ENCODE data around the gene TPST1.
"Not testable (repeated sequence)": the region's sequence is repeated elsewhere in the genome, so short reads cannot be mapped to it uniquely, and the experiment has no call there.

TPST1 gene

DNA sequence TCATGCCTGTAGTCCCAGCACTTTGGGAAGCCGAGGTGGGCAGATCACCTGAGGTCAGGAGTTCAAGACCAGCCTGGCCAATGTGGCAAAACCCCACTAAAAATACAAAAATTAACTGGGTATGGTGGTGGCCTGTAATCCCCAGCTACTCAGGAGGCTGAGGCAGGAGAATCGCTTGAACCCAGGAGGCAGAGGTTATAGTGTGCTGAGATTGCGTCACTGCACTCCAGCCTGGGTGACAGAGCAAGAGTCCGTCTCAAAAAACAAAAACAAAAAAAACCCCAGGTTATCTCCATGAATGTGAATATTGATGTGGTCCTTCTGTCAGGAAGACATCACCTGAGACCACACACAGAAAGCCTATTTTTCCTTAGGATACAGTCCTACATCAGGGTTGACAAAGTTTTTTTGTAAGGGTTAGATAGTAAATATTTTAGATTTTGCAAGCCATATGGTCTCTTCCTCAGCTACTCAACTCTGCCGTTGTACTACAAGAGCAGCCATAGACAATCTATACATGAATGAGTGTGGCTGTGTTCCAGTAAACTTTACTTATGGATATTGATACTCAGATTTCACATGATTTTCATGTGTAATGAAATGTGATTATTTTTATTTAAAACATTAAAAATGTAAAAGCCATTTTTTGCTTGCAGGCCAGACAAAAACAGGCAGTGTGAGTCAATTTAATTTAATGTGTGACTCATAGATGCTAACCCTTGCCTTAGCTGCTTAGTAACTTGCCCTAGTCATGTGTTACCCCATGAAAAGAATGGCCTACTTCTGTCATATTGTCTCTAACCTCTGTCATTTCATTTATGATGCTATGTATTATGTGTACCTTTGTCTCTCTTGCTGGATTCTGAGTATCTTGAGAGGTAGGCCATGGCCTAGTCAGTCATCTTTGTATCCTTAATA is 78.1 kb downstream of the TPST1 start:
- no peak for DNase-seq (ENCODE audit: low read depth in 2 of 2)

DNA sequence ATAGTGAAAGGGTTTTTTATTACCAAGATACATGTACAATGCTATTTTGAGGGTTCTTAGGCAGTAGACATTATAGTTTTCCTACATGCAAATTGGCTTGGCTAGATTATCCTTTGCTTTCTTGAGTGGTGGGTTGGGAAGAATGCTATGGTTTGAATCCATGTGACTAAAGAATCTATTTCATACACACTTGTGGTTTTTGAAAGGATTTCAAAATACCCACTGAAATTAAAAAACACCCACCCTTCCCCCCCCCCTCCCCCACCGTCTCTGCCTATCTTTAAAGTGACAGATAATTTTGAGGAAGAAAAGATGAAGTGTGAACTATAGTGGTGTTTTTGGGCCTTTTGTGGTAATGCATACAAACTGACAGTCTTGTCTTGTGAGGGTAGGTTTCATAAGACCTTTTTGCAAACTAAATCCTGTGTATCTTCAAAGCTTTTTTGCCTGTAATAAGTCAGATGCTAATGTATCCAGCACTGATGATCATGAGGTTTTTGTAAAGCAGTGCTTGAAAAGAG is 90.9 kb downstream of the TPST1 start:
- no peak for DNase-seq (ENCODE audit: low read depth in 2 of 2)

GRCh38 chr7:66296557-66296956 is 91.4 kb downstream of the TPST1 start:
- DNase-seq (ENCODE audit: low read depth in 2 of 2) = no peak

DNA sequence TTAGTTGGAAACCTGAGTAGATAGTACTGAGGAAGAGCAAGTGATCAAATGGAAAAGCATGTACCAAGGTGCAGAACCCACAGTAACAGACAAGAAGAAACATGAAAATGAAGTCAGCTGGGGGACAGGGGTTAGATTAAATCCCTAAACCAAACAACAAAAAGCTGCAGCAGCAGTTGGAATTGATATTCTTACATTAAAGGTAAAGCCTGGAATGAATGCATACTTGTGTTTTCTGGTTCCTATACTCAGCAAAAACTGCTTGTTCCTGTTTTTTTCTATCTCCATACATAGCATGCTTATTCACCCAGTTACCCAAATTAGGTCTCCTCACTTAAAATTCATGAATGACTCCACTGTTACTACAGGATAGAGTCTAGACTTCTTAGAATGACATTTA is 92.4 kb downstream of the TPST1 start:
- DNase-seq (ENCODE audit: low read depth in 2 of 2) = no peak

- DNase-seq (ENCODE audit: low read depth in 2 of 2) = no peak
These were observed 96.1 kb downstream of the TPST1 start for GRCh38 chr7:66301249-66301648.

DNA sequence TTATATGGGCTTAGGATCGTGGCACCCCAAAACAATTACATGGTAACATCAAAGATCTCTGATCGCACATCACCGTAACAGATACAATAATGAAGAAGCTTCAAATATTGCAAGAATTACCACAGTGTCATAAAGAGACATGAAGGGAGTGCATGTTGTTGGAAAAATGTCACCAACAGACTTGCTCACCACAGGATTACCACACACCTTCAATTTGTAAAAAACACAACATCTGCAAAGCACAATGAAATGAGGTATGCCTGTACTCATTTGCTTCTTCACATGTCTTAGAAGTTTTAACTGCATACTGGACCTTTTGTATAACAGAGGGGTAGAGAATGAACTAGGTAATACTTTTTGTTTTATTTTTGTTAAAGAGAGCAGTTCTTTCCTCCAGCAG is 96.6 kb downstream of the TPST1 start:
- no peak for DNase-seq (ENCODE audit: low read depth in 2 of 2)

DNA sequence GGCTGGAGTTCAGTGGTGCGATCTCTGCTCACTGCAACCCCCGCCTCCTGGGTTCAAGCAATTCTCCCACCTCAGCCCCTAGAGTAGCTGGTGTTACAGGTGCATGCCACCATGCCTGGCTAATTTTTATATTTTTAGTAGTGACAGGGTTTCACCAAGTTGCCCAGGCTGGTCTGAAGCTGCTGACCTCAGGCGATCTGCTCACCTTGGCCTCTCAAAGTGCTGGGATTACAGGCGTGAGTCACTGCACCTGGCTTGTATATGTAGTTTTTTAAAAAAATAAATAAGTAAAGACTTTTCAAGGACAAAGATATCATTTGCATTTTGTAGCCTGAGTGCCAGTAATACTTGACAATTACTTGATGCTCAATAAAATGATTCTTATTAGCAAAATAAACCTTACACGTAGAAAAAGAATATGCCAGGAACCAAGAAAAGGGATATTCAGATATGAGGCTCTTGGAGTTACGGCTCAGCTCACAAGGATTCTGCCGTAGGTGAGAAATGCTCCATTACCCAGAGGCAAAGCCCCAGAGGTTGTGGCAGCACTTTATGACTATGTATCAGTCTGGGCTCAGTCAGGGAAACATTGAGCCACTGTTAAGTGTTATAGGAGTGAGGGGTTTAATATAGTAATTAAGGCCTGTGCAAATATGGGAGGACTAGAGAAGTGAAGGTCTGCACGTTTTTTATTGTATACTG is 98.5 kb downstream of the TPST1 start:
- DNase-seq (ENCODE audit: low read depth in 2 of 2) = no peak

GRCh38 chr7:66304536-66304935 is 99.4 kb downstream of the TPST1 start:
- no peak for DNase-seq (ENCODE audit: low read depth in 2 of 2)

DNA sequence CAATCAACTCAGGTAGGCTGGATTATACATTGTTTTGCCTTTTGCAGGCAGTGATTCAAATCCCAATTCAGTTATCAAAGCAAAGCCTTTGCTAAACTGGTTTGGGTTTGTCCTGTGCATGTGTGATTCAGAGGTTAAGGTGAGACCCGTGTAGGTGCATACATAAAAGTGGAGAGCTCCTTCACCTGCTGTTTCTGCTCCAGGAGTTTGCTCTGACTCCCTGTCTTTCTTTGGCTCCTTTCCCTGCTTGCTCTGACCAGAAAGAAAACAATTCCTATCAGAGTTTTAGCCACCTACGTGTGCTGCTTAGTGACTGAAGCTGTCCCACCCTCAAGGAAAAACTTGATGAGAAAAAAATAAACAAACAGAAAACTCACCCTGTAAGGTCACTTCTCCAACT is 101.1 kb downstream of the TPST1 start:
- DNase-seq (ENCODE audit: low read depth in 2 of 2) = no peak

GRCh38 chr7:66307591-66308215 is 102.6 kb downstream of the TPST1 start:
- DNase-seq (ENCODE audit: low read depth in 2 of 2) = no peak

DNA sequence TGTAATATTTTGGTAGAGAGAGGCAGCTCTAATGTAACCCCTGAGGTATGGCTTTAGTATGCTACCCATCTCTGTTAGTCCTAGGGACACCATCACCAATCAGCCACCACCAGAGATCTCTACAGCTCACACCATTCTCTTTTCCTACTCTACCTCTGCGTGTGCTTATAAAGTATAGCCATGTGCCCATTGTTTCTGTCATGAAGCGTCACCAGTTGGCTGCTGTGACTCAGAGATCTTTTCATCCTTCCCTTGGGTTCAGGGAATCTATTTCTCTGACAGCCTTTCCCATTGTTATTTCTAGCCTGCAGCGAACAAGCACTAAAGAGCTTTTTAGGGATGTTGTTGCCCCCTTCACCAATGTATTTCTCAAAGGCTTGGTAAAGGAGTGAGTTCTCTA is 103.3 kb downstream of the TPST1 start:
- DNase-seq (ENCODE audit: low read depth in 2 of 2) = no peak

DNA sequence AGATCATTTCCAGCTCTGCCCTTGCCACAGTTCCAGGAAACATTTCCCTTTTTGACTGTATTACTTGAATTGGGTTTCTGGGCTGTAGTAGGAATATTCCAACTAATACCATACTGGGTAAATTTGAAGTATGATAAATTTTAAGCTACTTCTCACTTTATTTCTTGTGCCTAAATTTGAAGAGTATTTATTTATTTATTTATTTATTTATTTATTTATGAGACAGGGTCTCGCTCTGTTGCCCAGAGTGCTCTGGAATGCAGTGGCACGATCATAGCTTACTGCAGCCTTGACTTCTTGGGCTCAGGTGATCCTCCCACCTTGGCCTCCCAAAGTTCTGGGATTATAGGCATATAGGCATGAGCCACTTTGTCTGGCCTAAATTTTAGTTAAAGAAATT is 105.5 kb downstream of the TPST1 start:
- DNase-seq (ENCODE audit: low read depth in 2 of 2) = no peak

- no peak for DNase-seq (ENCODE audit: low read depth in 2 of 2)
These were observed 108.9 kb downstream of the TPST1 start for GRCh38 chr7:66313886-66314568.

DNA sequence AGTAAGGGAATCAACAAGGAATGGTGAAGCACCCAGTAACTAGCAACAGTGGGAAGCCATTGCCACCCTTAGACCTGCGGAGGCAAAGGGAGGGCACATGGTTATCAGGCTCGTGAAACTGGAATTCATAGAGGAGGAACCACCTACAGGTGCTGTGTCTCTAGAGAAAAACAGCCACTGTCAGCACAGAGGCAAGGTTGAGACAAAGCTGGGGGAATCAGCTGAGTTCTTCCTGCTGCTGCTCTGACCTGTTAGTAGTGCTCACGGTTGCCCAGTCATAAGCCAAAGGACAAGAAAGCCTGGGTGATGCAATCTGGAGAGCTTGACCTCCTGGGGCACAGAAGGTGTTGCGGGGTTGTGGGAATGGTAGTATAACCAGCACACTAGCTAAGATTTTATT is 110.1 kb downstream of the TPST1 start:
- DNase-seq (ENCODE audit: low read depth in 2 of 2) = no peak

GRCh38 chr7:66319407-66319979 is 114.4 kb downstream of the TPST1 start:
- no peak for DNase-seq (ENCODE audit: low read depth in 2 of 2)

- DNase-seq (ENCODE audit: low read depth in 2 of 2) = no peak
These were observed 116.1 kb downstream of the TPST1 start for GRCh38 chr7:66321283-66321682.

GRCh38 chr7:66323114-66323796 is 118.1 kb downstream of the TPST1 start:
- DNase-seq (ENCODE audit: low read depth in 2 of 2) = no peak

GRCh38 chr7:66324985-66325384 is 119.9 kb downstream of the TPST1 start:
- DNase-seq (ENCODE audit: low read depth in 2 of 2) = not testable (repeated sequence)

DNA sequence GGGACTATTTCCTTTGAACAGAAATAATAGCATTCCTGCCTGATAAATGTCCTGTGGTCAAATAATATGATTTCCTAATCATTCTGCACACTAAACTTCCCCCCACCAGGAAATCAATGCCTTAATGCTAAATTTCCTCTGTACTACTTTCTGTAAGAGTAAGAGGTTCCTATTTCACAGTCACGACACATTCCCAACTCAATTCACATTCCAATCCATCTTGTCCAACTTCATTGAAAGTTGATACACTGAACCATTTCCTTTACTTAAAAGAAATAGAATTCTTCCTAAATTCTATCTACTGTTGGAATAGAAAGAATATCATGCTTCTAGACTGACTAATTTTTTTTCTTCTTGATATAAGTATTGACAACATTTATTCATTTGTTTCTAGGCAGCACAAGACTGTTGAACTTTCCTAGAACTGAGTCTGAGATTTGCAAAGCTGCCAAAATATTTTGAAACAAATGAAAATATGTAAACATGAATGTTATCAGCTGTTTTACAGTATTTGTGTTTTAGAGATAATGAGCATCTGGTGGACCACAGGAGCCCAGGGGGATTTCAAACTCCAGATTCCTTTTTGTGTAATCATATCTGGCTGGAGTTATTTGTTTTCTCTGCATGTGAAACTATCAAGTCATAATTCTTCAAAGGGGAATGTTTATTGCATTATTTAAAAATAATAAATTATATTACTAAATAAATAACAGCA is 121.5 kb downstream of the TPST1 start:
- no peak for DNase-seq (ENCODE audit: low read depth in 2 of 2)

GRCh38 chr7:66330961-66331360 is 125.8 kb downstream of the TPST1 start:
- no peak for DNase-seq (ENCODE audit: low read depth in 2 of 2)

Measured in stimulated activated CD4-positive, alpha-beta T cell treated with anti-CD3 and anti-CD28 coated beads, Interleukin-1b, Interleukin-23, amount 100 ng/mL, for 1 hour (primary cell).